GM18502 (cell line): Measurements from ENCODE around the gene CHRNA1.
"Not testable (repeated sequence)": the region's sequence is repeated elsewhere in the genome, so short reads cannot be mapped to it uniquely, and the experiment has no call there.

Experiments
- ATAC-seq: cut with Tn5 transposase; IDR thresholded peaks from one replicate; pipeline ENCODE4 v1.9.1; 2021; ENCODE audit warnings: mild to moderate bottlenecking; ENCODE audit not compliant: unreplicated experiment, poor library complexity

Gene CHRNA1

GRCh38 chr2:174722942-174723592 lies 41.2 kb downstream of the CHRNA1 start:
- ATAC-seq, result no peak

- no peak for ATAC-seq
These were observed 45.3 kb downstream of the CHRNA1 start for GRCh38 chr2:174719016-174719415.

- ATAC-seq, result no peak
These were observed 45.7 kb downstream of the CHRNA1 start for GRCh38 chr2:174718591-174718990.

GRCh38 chr2:174717916-174718315 lies 46.4 kb downstream of the CHRNA1 start:
- ATAC-seq, result no peak

GRCh38 chr2:174717273-174717672 lies 47.0 kb downstream of the CHRNA1 start:
- no peak for ATAC-seq

GRCh38 chr2:174716785-174717184 lies 47.5 kb downstream of the CHRNA1 start:
- no peak for ATAC-seq

- ATAC-seq, result no peak
These were observed 50.6 kb downstream of the CHRNA1 start for GRCh38 chr2:174713686-174714085.

- no peak for ATAC-seq
These were observed 53.1 kb downstream of the CHRNA1 start for GRCh38 chr2:174711206-174711605.

GRCh38 chr2:174709416-174710004 lies 54.8 kb downstream of the CHRNA1 start:
- ATAC-seq, result not testable (repeated sequence)

- ATAC-seq, result no peak
These were observed 55.6 kb downstream of the CHRNA1 start for GRCh38 chr2:174708713-174709112.

- no peak for ATAC-seq
These were observed 59.0 kb downstream of the CHRNA1 start for GRCh38 chr2:174705321-174705720.

- ATAC-seq, result no peak
These were observed 59.6 kb downstream of the CHRNA1 start for GRCh38 chr2:174704642-174705041.

GRCh38 chr2:174704061-174704460 lies 60.2 kb downstream of the CHRNA1 start:
- ATAC-seq, result no peak

GRCh38 chr2:174703430-174703829 lies 60.8 kb downstream of the CHRNA1 start:
- no peak for ATAC-seq

GRCh38 chr2:174702541-174702940 lies 61.7 kb downstream of the CHRNA1 start:
- no peak for ATAC-seq

- no peak for ATAC-seq
These were observed 64.1 kb downstream of the CHRNA1 start for GRCh38 chr2:174699993-174700766.
